HepG2 (cell line): Measurements from ENCODE around the gene CA7. TPM values are rescaled to one million over a fixed set of nuclear protein-coding genes. Genes with fewer than 3 reads are reported as not detected.

Experiments
- ATRX ChIP-seq: sonication (generic); formaldehyde crosslinking; IDR thresholded peaks from 2 replicates; pipeline ENCODE4 v1.4.0; 2020; ENCODE audit warnings: missing genetic modification reagents, borderline replicate concordance
- ZNF138 ChIP-seq: sonication (generic); formaldehyde crosslinking; IDR thresholded peaks from 2 replicates; pipeline ENCODE4 v1.5.0; 2020; ENCODE audit warnings: mild to moderate bottlenecking, low read depth, missing genetic modification reagents
- ZNF253 ChIP-seq: sonication (generic); formaldehyde crosslinking; IDR thresholded peaks from 2 replicates; pipeline ENCODE4 v1.8.0; 2022; ENCODE audit warnings: mild to moderate bottlenecking, missing genetic modification reagents, borderline replicate concordance
- ZNF331 ChIP-seq: sonication (generic); formaldehyde crosslinking; IDR thresholded peaks from 2 replicates; pipeline ENCODE4 v1.4.0; 2020; ENCODE audit warnings: missing genetic modification reagents
- ZNF549 ChIP-seq: sonication (generic); formaldehyde crosslinking; IDR thresholded peaks from 2 replicates; pipeline ENCODE4 v1.5.0; 2020; ENCODE audit warnings: missing genetic modification reagents
- polyA plus RNA-seq, 8 experiments: library from polyadenylated mRNA; depleted of rRNA in 3 of 8; stranded (reverse) in 7 of 8; unstranded in 1 of 8; fragments of >200 nt; fragmentation: Illumina TruSeq in 4 of 8; extraction: Trizol in 4 of 8; gene quantifications; 2 replicates each; pipeline versions ENCODE4 v1.2.1 to v1.2.3, GENCODE V29; 2011 to 2016; ENCODE audit warnings: low read depth in 4 of 8, missing spikeins in 1 of 8, mixed read lengths in 1 of 8; ENCODE audit not compliant: insufficient read depth in 1 of 8
- total RNA-seq, 5 experiments: library from RNA; depleted of rRNA; stranded (reverse); fragments of >200 nt; fragmentation: Illumina TruSeq; extraction: Trizol; gene quantifications; 2 replicates each; pipeline ENCODE4 v1.2.3, GENCODE V29; 2016; ENCODE audit warnings: low read depth in 1 of 5
- TF ChIP-seq, protein P1 (sequence below): sonication (generic); formaldehyde crosslinking; IDR thresholded peaks from one replicate; pipeline ENCODE4 v1.5.1; 2020; ENCODE audit warnings: mild to moderate bottlenecking, missing genetic modification reagents; ENCODE audit errors: not compliant biosample characterization
- TF ChIP-seq, protein P2 (sequence below): sonication (generic); formaldehyde crosslinking; IDR thresholded peaks from 2 replicates; pipeline ENCODE4 v1.5.0; 2020; ENCODE audit warnings: mild to moderate bottlenecking, missing genetic modification reagents

The CA7 gene
- total and polyA plus RNA-seq, 2 of the 13 experiments (the other 11 are each of a cell fraction or from before 2014, with no cell fraction given), result not detected

DNA sequence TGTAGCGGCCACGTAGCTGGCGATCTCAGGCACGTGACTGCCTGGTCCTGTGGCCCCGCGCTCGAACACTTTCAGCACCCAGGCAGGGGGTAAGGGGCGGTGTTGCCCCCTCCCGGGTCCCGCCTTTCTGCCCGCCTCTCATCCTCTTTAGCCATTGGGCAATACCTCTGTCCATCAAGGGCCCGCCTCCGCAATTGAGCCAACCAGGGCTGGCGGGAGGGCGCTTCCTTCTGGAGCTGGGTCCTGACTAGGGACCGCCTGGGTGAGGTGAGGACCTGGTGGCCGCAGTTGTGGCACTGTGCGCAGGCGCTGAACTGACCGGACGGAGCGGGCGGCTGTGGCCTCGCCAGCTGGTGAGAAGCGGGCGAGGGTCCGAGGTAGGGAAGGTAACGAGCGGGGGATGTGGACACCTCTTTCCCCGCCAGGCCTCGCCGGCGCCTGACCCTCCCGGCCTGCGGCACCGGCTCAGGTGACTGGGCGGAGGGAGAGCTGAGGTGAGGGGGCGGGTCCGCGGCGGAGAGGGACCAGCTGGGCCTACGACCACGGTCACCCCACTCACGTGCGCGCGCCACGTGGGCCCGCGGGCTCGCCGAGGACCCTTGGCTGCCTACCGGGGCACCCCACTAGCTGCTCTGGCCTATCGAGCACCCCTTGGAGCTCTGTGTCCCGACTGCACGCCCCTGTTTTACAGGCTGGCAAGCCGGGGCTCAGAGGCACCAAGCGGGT is 36.2 kb downstream of the CA7 start, which contains the start of gene PDP2 (continued):
- TF ChIP-seq, protein P1, sequence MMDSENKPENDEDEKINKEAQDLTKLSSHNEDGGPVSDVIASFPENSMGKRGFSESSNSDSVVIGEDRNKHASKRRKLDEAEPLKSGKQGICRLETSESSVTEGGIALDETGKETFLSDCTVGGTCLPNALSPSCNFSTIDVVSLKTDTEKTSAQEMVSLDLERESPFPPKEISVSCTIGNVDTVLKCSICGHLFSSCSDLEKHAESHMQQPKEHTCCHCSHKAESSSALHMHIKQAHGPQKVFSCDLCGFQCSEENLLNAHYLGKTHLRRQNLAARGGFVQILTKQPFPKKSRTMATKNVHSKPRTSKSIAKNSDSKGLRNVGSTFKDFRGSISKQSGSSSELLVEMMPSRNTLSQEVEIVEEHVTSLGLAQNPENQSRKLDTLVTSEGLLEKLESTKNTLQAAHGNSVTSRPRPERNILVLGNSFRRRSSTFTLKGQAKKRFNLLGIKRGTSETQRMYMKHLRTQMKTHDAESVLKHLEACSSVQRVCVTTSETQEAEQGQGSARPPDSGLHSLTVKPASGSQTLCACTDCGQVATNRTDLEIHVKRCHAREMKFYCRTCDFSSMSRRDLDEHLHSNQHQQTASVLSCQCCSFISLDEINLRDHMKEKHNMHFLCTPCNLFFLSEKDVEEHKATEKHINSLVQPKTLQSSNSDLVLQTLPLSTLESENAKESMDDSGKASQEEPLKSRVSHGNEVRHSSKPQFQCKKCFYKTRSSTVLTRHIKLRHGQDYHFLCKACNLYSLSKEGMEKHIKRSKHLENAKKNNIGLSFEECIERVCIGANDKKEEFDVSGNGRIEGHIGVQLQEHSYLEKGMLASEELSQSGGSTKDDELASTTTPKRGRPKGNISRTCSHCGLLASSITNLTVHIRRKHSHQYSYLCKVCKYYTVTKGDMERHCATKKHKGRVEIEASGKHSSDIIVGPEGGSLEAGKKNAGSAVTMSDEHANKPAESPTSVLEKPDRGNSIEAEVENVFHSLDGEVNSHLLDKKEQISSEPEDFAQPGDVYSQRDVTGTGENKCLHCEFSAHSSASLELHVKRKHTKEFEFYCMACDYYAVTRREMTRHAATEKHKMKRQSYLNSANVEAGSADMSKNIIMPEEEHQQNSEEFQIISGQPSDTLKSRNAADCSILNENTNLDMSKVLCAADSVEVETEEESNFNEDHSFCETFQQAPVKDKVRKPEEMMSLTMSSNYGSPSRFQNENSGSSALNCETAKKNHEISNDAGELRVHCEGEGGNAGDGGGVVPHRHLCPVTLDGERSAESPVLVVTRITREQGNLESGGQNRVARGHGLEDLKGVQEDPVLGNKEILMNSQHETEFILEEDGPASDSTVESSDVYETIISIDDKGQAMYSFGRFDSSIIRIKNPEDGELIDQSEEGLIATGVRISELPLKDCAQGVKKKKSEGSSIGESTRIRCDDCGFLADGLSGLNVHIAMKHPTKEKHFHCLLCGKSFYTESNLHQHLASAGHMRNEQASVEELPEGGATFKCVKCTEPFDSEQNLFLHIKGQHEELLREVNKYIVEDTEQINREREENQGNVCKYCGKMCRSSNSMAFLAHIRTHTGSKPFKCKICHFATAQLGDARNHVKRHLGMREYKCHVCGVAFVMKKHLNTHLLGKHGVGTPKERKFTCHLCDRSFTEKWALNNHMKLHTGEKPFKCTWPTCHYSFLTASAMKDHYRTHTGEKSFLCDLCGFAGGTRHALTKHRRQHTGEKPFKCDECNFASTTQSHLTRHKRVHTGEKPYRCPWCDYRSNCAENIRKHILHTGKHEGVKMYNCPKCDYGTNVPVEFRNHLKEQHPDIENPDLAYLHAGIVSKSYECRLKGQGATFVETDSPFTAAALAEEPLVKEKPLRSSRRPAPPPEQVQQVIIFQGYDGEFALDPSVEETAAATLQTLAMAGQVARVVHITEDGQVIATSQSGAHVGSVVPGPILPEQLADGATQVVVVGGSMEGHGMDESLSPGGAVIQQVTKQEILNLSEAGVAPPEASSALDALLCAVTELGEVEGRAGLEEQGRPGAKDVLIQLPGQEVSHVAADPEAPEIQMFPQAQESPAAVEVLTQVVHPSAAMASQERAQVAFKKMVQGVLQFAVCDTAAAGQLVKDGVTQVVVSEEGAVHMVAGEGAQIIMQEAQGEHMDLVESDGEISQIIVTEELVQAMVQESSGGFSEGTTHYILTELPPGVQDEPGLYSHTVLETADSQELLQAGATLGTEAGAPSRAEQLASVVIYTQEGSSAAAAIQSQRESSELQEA (CRISPR knock-in tag), result peak; percentile 98
- TF ChIP-seq, protein P2, sequence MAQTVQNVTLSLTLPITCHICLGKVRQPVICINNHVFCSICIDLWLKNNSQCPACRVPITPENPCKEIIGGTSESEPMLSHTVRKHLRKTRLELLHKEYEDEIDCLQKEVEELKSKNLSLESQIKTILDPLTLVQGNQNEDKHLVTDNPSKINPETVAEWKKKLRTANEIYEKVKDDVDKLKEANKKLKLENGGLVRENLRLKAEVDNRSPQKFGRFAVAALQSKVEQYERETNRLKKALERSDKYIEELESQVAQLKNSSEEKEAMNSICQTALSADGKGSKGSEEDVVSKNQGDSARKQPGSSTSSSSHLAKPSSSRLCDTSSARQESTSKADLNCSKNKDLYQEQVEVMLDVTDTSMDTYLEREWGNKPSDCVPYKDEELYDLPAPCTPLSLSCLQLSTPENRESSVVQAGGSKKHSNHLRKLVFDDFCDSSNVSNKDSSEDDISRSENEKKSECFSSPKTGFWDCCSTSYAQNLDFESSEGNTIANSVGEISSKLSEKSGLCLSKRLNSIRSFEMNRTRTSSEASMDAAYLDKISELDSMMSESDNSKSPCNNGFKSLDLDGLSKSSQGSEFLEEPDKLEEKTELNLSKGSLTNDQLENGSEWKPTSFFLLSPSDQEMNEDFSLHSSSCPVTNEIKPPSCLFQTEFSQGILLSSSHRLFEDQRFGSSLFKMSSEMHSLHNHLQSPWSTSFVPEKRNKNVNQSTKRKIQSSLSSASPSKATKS (CRISPR knock-in tag), result no peak; the same call in 1 of the 2 replicates
- TF ChIP-seq ZNF331, result peak; percentile 92
- no peak for TF ChIP-seq ATRX (CRISPR knock-in tag)
- peak; percentile 61; the same call in 1 of the 2 replicates for TF ChIP-seq ZNF253
- TF ChIP-seq ZNF549, result peak; percentile 11; the same call in 1 of the 2 replicates
- TF ChIP-seq ZNF138 (CRISPR knock-in tag), result peak; percentile 84; the same call in 1 of the 2 replicates
